HG03108 (cell line): ENCODE measurements around the gene RESP18.

Source experiments
- ATAC-seq: cut with Tn5 transposase; IDR thresholded peaks from one replicate; pipeline ENCODE4 v1.9.1; 2021; ENCODE audit warnings: moderate library complexity; ENCODE audit not compliant: unreplicated experiment

RESP18 gene

GRCh38 chr2:219278655-219279150 lies 53.8 kb downstream of the RESP18 start:
- ATAC-seq = no peak

GRCh38 chr2:219277703-219278654 lies 54.6 kb downstream of the RESP18 start:
- ATAC-seq = peak; percentile 18
